Renal cortical epithelial cell (primary cell): ENCODE results near the gene CHD8. TPM values are rescaled to one million over a fixed set of nuclear protein-coding genes. Genes with fewer than 3 reads are reported as not detected.
"Not testable (repeated sequence)": the region's sequence is repeated elsewhere in the genome, so short reads cannot be mapped to it uniquely, and the experiment has no call there.

ENCODE experiments used
- DNase-seq: peaks from one replicate; pipeline ENCODE4 v3.0.0-alpha.2; 2011; ENCODE audit warnings: low read depth
- total RNA-seq: library from RNA; depleted of rRNA; stranded (reverse); fragments of >200 nt; gene quantifications from 2 replicates; pipeline ENCODE4 v1.2.3, GENCODE V29; 2014

CHD8 gene
- total RNA-seq, 1 donor from 2014 or later = 92.8 TPM

GRCh38 chr14:21436567-21437062 is 19.3 kb downstream of the CHD8 start:
- DNase-seq = no peak

- DNase-seq = no peak
Measured at GRCh38 chr14:21431126-21431525, 24.8 kb downstream of the CHD8 start.

GRCh38 chr14:21428930-21429329 is 27.0 kb downstream of the CHD8 start:
- DNase-seq = no peak

- DNase-seq = no peak
Measured at GRCh38 chr14:21426692-21427091, 29.2 kb downstream of the CHD8 start.

- DNase-seq = no peak
Measured at GRCh38 chr14:21419528-21419927, 36.4 kb downstream of the CHD8 start.

- DNase-seq = no peak
Measured at GRCh38 chr14:21415329-21415728, 40.6 kb downstream of the CHD8 start.

- DNase-seq = no peak
Measured at GRCh38 chr14:21414137-21414631, 41.7 kb downstream of the CHD8 start.

GRCh38 chr14:21408147-21408546 is 47.8 kb downstream of the CHD8 start:
- peak; percentile 30 for DNase-seq

- DNase-seq = no peak
Measured at GRCh38 chr14:21406213-21406612, 49.7 kb downstream of the CHD8 start.

GRCh38 chr14:21405097-21405496 is 50.8 kb downstream of the CHD8 start:
- no peak for DNase-seq

GRCh38 chr14:21399311-21399870 is 56.5 kb downstream of the CHD8 start:
- no peak for DNase-seq

GRCh38 chr14:21398901-21399300 is 57.0 kb downstream of the CHD8 start:
- DNase-seq = no peak

GRCh38 chr14:21395450-21395849 is 60.5 kb downstream of the CHD8 start:
- no peak for DNase-seq

GRCh38 chr14:21385188-21385904 is 70.6 kb downstream of the CHD8 start:
- no peak for DNase-seq

- no peak for DNase-seq
Measured at GRCh38 chr14:21384494-21384851, 71.5 kb downstream of the CHD8 start.

- DNase-seq = peak; percentile 85
Measured at GRCh38 chr14:21383848-21384493, 72.0 kb downstream of the CHD8 start, which contains the start of gene SUPT16H. Gene SUPT16H (minus strand): TSS chr14:21384019. CDS start chr14:21383927, 92 bp downstream.

- DNase-seq = peak; percentile 49
Measured at GRCh38 chr14:21382886-21383847, 72.8 kb downstream of the CHD8 start.

- no peak for DNase-seq
Measured at GRCh38 chr14:21382095-21382494, 73.8 kb downstream of the CHD8 start.

GRCh38 chr14:21379338-21379737 is 76.6 kb downstream of the CHD8 start:
- DNase-seq = no peak

- no peak for DNase-seq
Measured at GRCh38 chr14:21373980-21374379, 81.9 kb downstream of the CHD8 start.

GRCh38 chr14:21372814-21373213 is 83.1 kb downstream of the CHD8 start:
- DNase-seq = not testable (repeated sequence)
